ENCODE data around the gene AMBRA1.
"Not testable (repeated sequence)": the region's sequence is repeated elsewhere in the genome, so short reads cannot be mapped to it uniquely, and the experiment has no call there.

The AMBRA1 gene

GRCh38 chr11:46597155-46597554 lies 3.3 kb upstream of the AMBRA1 start:
- no peak for TF ChIP-seq CTCF (IDR thresholded peaks at IDR 0.05; ENCODE audit: low read depth, low read length)
- no peak overlapping the region for H3K4me3 ChIP-seq (replicated peaks in 1 of 2; ENCODE audit: low read depth in 2 of 2, low read length in 2 of 2)
- no peak for DNase-seq (ENCODE audit: low read depth in 2 of 2)

- no peak for TF ChIP-seq CTCF (IDR thresholded peaks at IDR 0.05; ENCODE audit: low read depth, low read length)
- H3K4me3 ChIP-seq (replicated peaks in 1 of 2; ENCODE audit: low read depth in 2 of 2, low read length in 2 of 2): no peak overlapping the region
- no peak for DNase-seq (ENCODE audit: low read depth in 2 of 2)
Measured at GRCh38 chr11:46594785-46595184, 962 bp upstream of the AMBRA1 start.

- TF ChIP-seq CTCF (IDR thresholded peaks at IDR 0.05; ENCODE audit: low read depth, low read length): no peak
- peak in 1 of 2 donors; percentile 29 for DNase-seq (ENCODE audit: low read depth in 2 of 2)
- H3K4me3 ChIP-seq (replicated peaks in 1 of 2; ENCODE audit: low read depth in 2 of 2, low read length in 2 of 2): peak overlapping the region; percentile 71 to 77
Measured at GRCh38 chr11:46594374-46594700, 514 bp upstream of the AMBRA1 start.

- TF ChIP-seq CTCF (IDR thresholded peaks at IDR 0.05; ENCODE audit: low read depth, low read length): no peak
- no peak for DNase-seq (ENCODE audit: low read depth in 2 of 2)
- no peak overlapping the region for H3K4me3 ChIP-seq (replicated peaks in 1 of 2; ENCODE audit: low read depth in 2 of 2, low read length in 2 of 2)
Measured at GRCh38 chr11:46590740-46591605, 2.9 kb downstream of the AMBRA1 start.

- no peak for TF ChIP-seq CTCF (IDR thresholded peaks at IDR 0.05; ENCODE audit: low read depth, low read length)
- DNase-seq (ENCODE audit: low read depth in 2 of 2): no peak
- no peak overlapping the region for H3K4me3 ChIP-seq (replicated peaks in 1 of 2; ENCODE audit: low read depth in 2 of 2, low read length in 2 of 2)
Measured at GRCh38 chr11:46588915-46589314, 4.9 kb downstream of the AMBRA1 start.

GRCh38 chr11:46588131-46588530 lies 5.7 kb downstream of the AMBRA1 start:
- no peak for TF ChIP-seq CTCF (IDR thresholded peaks at IDR 0.05; ENCODE audit: low read depth, low read length)
- no peak overlapping the region for H3K4me3 ChIP-seq (replicated peaks in 1 of 2; ENCODE audit: low read depth in 2 of 2, low read length in 2 of 2)
- DNase-seq (ENCODE audit: low read depth in 2 of 2): no peak

- DNase-seq (ENCODE audit: low read depth in 2 of 2); H3K4me3 ChIP-seq (replicated peaks in 1 of 2; ENCODE audit: low read depth in 2 of 2, low read length in 2 of 2): not testable (repeated sequence)
Measured at GRCh38 chr11:46583513-46583912, 10.3 kb downstream of the AMBRA1 start.
